ENCODE measurements around the gene NOTUM.
A peak's percentile ranks its signal among the peaks of the same experiment; 100 is the strongest.

NOTUM gene

GRCh38 chr17:81977211-81977808, 16.3 kb upstream of the NOTUM start, which contains the start of gene ASPSCR1:
Gene ASPSCR1, plus strand, starts transcription at chr17:81977629. Its CDS starts 18 bp downstream, at chr17:81977647.
- DNase-seq, result peak; percentile 73

DNA sequence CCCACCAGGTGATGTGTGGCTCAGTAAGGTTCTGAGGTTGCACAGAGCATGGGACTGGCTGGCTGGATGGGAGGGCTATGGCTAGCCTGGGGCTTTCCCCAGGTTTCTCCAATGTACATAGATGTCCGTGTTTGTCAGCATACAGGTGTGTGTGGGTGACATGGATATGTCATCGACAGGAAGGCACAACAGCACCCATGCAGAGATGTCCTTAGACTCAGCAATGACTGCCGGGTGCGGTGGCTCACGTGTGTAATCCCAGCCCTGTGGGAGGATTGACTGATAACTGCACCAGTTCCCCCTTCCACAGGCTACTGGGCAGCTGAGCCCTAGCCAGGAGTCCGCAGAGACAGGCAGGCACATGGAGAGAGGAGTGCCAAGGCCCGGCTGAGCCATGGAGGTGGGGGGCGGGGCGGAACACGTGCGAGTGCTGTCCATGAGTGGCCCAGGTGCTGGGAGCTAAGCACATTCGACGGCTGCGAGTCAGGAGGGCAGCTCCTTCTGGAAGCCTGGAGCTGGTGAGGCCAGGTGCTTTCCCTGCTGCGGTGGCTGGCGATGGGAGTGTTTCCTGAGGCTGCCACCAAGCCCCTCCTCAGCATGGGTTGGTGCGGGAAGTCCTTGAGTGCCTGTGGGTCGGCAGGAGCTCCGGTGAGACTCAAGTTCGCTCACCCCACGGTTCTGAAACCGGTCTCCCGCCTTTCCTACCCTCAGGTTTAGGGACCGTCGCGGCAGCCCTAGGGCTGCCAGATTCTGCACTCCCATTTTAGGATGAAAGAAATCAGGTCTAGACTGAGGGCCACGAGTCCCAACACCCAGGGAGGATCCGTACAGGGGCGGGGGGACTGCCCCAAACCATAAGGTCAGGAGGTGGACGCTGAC, 15.6 kb upstream of the NOTUM start:
- DNase-seq, result peak; percentile 38

DNA sequence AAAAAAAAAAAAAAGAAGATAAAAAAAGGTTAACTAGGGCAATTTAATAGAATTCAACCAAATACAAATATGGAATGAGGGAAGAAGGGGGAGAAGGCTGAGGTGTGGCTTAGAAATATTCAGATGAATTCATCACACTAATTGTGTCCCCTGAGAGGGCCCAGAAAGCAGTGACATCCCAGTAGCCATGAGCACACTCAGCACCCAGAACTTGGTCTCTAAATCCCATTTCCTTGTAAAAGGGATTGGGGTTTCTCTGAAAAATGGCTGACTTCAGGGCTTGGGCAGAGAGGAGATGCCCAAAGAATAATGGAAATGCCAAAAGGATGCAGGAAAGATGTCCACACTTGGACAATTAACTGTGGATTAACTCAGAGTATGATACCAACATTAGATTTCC, 12.4 kb upstream of the NOTUM start:
- DNase-seq, result no peak

- no peak for DNase-seq
These were observed 8.1 kb upstream of the NOTUM start for GRCh38 chr17:81968850-81969812.

DNA sequence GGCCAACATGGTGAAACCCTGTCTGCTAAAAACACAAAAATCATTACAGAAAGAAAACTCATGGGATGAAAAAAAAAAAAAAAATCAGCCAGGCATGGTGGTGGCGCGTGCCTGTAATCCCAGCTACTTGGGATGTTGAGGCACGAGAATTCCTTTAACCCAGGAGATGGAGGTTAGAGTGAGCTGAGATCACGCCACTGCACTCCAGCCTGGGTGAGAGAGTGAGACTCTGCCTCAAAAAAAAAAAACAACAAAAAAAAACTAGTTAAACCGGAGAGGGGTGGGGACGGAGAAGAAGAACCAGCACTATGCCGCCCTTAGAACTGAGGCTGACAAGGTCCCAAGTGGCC, 7.4 kb upstream of the NOTUM start:
- no peak for DNase-seq

- peak; percentile 83 for DNase-seq
These were observed 6.8 kb upstream of the NOTUM start for GRCh38 chr17:81967533-81968395.

GRCh38 chr17:81967244-81967532, 6.2 kb upstream of the NOTUM start:
- DNase-seq, result no peak

GRCh38 chr17:81966343-81967243, 5.6 kb upstream of the NOTUM start:
- DNase-seq, result no peak

- no peak for DNase-seq
These were observed 3.3 kb upstream of the NOTUM start for GRCh38 chr17:81964081-81964849.

GRCh38 chr17:81962499-81963441, 1.8 kb upstream of the NOTUM start:
- DNase-seq, result no peak

GRCh38 chr17:81961521-81962498, 823 bp upstream of the NOTUM start:
- DNase-seq, result no peak

DNA sequence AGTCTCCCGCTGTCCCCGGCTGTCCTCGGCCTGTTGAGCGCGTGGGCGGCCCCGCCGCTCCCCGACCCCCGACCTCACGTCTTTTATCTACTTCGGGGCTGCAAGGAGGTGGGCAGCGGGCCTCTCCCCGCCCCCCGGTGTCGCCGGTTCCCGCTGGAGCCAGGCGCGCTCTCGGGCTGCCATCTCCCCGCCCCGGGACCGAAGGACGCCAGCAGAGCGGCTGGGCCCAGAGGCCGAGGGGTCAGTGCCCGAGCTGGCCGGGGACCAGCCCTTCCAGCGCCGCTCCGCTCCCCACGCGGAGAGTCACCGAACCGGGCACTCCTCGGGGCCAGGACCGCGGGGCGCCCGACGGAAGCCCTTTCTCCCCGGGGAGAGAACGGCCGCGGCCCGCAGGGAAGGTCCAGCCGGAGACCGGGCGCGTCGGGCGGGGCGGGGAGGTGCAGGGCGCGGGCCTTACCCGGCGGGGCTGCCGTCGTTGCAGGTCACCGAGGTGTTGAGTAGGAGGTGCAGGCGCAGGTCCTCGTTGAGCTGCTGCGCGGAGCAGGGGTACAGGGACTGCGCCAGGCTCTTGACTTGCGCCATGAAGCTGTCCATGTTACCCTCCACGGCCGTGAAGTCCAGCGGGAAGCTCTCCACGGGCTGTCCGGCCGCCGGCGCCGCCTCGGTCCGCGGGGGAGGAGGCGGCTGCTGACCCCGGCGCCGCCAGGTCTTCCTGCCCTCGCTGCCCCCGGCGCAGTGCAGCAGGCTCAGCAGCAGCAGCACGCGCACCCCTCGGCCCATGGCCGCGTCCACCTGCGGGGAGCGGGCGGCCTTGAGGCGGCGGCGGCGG, 643 bp downstream of the NOTUM start:
- DNase-seq, result no peak

GRCh38 chr17:81959362-81960129, 1.4 kb downstream of the NOTUM start:
- peak; percentile 9 for DNase-seq

- no peak for DNase-seq
These were observed 2.2 kb downstream of the NOTUM start for GRCh38 chr17:81958633-81959342.

- no peak for DNase-seq
These were observed 3.1 kb downstream of the NOTUM start for GRCh38 chr17:81957691-81958432.

All from NCI-H1105 (cell line).